SIG-M5 (cell line): ENCODE results near the gene LRCH3.
A peak's percentile ranks its signal among the peaks of the same experiment; 100 is the strongest.

Experiments
- DNase-seq: peaks from one replicate; lab custom pipeline; 2025; lab: John Stamatoyannopoulos, UW

LRCH3 gene

DNA sequence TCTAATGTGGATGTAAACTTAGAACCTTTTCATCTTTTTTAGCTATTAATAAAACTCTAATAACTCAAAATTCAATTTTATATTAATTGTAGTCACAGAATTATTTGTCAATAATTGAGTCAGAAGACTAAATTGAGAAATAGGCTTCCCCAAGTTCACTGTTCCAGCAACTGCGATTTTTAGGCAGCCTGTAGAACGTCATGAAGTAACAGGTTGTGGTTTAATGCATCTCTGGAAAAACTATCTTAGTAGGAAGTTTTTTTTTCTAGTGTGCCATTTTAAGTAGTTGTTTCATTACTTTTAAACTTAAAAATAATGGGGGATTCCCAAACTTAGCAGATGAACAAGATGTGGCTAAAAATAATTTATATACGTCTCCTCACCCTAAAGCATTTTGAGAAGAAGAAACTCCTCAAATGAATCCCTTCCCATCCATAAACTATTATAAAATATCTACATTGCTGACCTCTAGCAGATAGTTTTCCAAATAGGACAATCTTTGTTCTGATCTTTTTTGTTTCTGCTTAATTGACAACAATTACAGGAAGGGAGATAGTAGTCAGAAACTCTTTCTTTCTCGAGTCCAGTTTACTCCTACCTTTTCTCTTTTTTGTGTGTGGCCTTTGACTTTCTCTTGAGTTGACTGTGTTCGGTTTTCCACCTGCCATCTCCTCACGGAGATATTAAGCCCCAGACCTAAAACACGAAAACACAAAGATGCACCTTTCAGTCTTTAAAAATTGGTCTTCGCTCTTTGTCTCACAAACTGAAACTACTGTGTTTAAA lies 43.1 kb downstream of the LRCH3 start:
- no peak for DNase-seq

- no peak for DNase-seq
These were observed 44.5 kb downstream of the LRCH3 start for GRCh38 chr3:197835509-197835908.

- DNase-seq = no peak
These were observed 45.2 kb downstream of the LRCH3 start for GRCh38 chr3:197836244-197836643.

GRCh38 chr3:197837282-197837681 lies 46.2 kb downstream of the LRCH3 start:
- DNase-seq = no peak

- DNase-seq = no peak
These were observed 50.7 kb downstream of the LRCH3 start for GRCh38 chr3:197841789-197842188.

GRCh38 chr3:197846491-197846890 lies 55.4 kb downstream of the LRCH3 start:
- DNase-seq = no peak

DNA sequence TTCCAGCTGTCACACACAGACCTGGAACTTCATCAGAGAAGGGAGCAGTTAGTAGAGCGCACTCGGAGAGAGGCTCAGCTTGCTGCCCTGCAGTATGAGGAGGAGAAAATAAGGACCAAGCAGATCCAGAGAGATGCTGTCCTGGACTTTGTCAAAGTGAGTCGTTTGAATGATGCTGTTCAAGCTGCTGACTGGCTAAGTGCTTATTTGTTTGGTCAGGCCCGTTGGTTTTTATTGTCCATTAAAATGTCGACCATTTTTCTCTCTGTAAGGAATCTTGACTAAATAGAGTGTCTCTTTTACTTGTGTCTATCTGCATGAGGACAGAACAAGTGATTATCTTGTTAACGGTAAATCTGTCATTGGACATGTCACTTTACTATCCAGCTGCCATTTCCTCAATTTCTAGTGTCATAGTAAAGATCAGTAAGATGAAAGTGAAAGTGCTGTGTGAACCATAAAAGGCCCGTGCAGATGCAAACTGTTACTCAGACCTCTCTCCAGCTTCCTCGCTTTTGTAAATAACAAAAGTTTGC lies 56.9 kb downstream of the LRCH3 start:
- DNase-seq = peak; percentile 12

- no peak for DNase-seq
These were observed 63.7 kb downstream of the LRCH3 start for GRCh38 chr3:197854596-197855343.

DNA sequence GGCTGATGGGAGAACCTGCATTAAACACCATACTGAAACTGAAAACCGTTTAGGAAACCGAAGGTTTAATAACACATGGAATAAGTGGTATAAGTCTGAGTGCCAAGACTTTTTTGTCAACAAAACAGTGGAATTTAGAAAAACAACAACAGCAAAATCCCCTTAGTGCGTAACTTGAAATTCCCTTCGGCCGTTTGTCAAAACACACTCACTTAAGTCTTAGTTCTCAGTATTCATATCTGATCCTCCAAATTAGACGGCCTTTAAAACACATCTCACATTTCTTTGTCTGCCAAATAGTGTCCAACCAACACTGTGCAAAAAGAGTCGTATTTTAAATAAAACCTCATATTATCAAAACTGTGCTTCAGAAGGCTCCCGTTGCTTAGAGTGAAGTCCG lies 64.5 kb downstream of the LRCH3 start:
- DNase-seq = no peak

DNA sequence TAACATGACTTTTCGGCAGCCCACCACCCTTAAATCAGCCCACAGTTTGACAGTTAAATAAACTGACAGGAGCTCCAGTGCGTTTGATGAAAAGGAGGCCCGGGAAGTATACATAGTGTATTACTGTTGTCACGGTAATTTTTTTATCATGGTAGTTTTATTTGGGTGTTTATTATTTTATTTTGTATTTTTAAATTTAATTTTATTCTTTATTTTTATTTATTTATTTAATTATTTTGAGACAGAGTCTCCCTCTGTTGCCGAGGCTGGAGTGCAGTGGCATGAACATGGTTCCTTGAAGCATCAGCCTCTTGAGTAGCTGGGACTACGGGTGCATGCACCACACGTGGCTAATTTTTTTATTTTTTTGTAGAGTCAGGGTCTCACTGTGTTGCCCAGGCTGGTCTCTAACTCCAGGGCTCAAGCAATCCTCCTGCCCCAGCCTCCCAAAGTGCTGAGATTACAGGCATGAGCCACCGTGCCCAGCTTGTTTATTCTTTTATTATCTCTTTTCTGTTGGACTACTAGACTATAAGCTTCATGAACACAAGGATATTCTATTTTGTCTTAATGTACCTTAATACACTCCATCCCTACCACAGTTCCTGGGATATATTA lies 65.3 kb downstream of the LRCH3 start:
- DNase-seq = no peak

DNA sequence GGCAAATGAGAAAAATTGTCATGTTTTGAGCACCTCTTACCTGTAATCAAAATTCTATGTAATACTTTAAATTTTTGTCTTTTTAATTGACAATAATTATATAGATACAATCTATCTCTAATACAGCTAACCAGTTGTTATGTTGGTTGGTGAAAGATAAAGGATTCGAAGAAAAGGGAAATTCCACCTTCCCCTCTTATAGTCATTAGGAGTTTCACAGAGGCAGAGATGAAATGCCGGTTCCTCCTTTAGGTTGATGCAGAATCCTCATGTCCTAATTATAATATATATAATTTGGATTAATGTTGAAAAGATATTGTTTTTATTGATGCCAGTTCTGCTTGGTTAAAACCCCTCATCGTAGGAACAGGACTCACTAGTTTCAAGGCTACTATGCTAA lies 67.1 kb downstream of the LRCH3 start:
- no peak for DNase-seq

DNA sequence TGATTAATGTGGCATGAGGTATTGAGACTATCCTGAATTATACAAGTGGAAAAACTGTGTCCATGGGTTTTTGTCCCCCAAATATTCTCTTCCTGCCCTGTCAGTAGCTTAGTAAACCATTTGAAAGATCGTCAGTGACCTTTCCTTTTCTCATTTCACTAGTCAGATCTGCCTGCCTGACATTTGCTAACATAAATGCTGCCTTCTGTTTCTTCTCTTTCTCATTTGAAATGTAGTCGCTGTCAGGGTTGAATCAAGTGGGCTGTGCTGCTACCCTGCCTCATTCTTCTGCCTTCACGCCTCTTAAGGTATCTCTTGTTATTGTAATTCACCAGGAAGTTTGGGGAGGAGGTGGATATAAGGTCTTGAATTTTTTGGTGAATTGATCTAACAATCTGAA lies 67.5 kb downstream of the LRCH3 start:
- DNase-seq = no peak

- no peak for DNase-seq
These were observed 75.0 kb downstream of the LRCH3 start for GRCh38 chr3:197866035-197866434.

DNA sequence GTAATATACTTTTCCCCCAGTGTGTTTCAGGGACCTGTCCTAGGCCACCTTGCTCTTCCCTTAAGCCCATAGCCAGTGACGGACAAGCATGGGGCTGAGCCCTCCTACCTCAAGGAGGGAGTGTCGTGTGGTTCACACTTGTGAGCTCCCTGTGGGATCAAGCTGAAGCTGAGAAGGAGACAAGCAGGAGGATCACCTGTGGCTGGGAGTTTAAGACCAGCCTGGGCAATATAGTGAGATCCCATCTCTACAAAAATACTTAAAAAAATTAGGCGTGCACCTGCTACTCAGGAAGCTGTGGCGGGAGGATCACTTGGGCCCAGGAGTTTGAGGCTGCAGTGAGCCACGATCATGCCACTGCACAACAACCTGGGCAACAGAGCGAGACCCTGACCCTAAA lies 82.3 kb downstream of the LRCH3 start:
- no peak for DNase-seq

GRCh38 chr3:197874064-197874463 lies 83.0 kb downstream of the LRCH3 start:
- DNase-seq = no peak

DNA sequence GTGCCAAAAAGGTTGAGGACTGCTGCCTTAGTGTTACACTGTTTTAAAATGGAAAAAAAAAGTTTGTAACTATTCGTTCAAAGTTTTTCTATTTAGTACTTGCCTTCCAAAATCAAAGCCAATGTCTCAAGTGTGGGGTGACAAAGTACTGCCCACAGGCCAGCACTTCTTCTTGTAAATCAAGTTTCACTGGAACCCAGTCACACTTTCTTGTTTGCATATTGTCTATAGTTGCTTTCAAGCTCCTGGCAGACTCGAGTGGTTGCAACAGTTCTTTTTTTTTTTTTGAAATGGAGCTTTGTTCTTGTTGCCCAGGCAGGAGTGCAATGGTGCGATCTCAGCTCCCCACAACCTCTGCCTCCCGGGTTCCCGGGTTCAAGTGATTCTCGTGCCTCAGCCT lies 83.6 kb downstream of the LRCH3 start:
- no peak for DNase-seq

GRCh38 chr3:197877902-197878301 lies 86.8 kb downstream of the LRCH3 start:
- DNase-seq = no peak

- DNase-seq = no peak
These were observed 87.4 kb downstream of the LRCH3 start for GRCh38 chr3:197878427-197878826.

GRCh38 chr3:197880491-197881269 lies 89.6 kb downstream of the LRCH3 start:
- DNase-seq = no peak

DNA sequence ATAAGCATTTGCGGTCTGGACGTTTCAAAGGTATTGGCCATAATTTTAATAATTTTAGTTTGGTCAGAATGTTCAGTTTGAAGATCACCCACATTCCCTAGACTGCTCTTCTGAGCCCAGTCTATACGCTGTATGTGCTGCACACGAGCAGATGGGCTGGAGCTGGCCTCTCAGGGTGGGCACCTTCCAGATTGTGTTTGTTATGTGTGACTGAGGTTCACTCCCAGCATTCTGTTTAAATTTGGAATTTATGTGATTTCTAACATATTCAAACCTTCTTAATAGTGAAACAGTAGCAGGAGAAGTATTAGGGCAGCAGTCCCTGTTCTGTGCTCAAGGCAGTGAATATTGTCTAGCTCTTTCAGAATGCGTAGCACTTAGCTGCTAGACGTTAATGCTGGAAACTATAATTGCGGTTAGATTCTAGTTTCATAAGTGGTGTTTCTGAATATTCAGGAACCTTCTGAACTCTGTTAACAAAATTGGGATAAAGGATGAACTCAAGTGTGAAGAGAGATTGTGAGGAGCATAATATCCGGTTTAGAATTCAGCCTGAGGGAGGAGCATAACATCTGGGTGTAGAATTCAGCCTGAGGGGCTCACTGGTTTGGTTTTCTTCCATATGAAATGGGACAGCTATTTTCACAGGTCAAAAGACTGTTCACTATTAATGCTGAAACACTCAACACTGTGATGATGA lies 90.4 kb downstream of the LRCH3 start:
- DNase-seq = no peak

DNA sequence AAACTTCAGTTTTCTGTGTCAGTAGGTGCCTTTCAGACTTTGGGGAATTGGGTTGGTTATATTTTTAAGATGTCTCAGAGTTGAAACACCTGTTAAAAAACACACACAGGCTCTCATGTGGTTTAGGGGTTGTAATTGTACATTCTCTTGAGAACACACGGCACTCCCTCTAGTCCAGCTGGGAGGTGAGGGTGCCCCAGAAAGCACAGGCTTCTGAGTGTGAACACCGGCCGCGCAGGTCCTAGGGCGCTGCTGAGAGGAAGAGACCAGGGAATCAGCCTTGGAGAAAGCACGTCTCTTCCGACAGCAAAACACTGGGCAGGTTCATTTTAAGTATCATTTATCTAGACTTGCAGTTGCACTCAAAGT lies 90.9 kb downstream of the LRCH3 start:
- DNase-seq = no peak

DNA sequence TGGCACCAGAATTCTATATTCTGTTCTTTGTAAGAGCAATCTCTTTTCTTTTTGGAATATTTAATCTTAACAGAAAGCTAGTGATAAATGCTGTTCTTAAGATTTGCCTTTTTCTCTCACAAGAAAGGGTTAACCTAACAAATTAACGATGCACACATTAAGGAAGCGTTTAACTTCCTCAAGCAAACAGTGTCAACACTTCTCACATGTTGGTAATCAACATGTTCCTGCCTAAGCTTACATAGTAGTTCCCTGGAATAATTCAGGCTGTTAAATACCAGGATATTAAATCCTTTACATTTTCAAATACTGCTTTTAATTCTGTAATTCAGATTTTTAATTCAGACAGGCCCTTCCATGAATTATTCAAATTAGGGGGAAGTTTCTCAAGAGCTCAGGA lies 91.5 kb downstream of the LRCH3 start:
- no peak for DNase-seq
